Muscle layer of duodenum (tissue), 2 donors: Measurements from ENCODE around the gene PTPRE.

ENCODE experiments used
- H3K27ac ChIP-seq: one replicate; pipeline ENCODE4 v1.7.0; 2013; ENCODE audit warnings: mild to moderate bottlenecking, low read length
- H3K27me3 ChIP-seq: one replicate; pipeline ENCODE4 v1.7.0; 2013; ENCODE audit warnings: low read depth, mild to moderate bottlenecking, control low read depth, low read length
- H3K36me3 ChIP-seq, 2 donors: one replicate each; pipeline ENCODE4 v1.7.0; 2013; ENCODE audit warnings: low read length in 2 of 2, control low read depth in 1 of 2, mild to moderate bottlenecking in 1 of 2; ENCODE audit not compliant: insufficient read depth in 2 of 2, control insufficient read depth in 1 of 2
- H3K4me1 ChIP-seq, 2 donors: one replicate each; pipeline ENCODE4 v1.7.0; 2013; ENCODE audit warnings: low read length in 2 of 2, mild to moderate bottlenecking in 2 of 2, control low read depth in 1 of 2, moderate library complexity in 1 of 2; ENCODE audit not compliant: insufficient read depth in 2 of 2, control insufficient read depth in 1 of 2
- H3K4me3 ChIP-seq, 2 donors: one replicate each; pipeline ENCODE4 v1.7.0; 2013; ENCODE audit warnings: low read length in 2 of 2, low read depth in 1 of 2, mild to moderate bottlenecking in 1 of 2
- H3K9me3 ChIP-seq, 2 donors: one replicate each; pipeline ENCODE4 v1.7.0; 2013; ENCODE audit warnings: low read length in 2 of 2, control low read depth in 1 of 2, mild to moderate bottlenecking in 1 of 2; ENCODE audit not compliant: control insufficient read depth in 1 of 2
- donor health status: healthy.

PTPRE gene

GRCh38 chr10:127921075-127921752, 14.3 kb downstream of the PTPRE start:
- H3K4me3 ChIP-seq: no peak overlapping the region
- no peaks in the 10 kb centered on the region for H3K36me3 ChIP-seq
- H3K27me3 ChIP-seq: no peaks in the 10 kb centered on the region
- peaks cover 6 to 14% of the 10 kb centered on the region in 2 donors for H3K4me1 ChIP-seq
- H3K27ac ChIP-seq: no peak overlapping the region
- H3K9me3 ChIP-seq: no peaks in the 10 kb centered on the region

GRCh38 chr10:127921753-127922145, 14.8 kb downstream of the PTPRE start:
- Histone ChIP-seq H3K27ac (no peak overlapping the region), H3K36me3 (no peaks in the 10 kb centered on the region), H3K27me3 (no peaks in the 10 kb centered on the region), H3K9me3 (no peaks in the 10 kb centered on the region), H3K4me1 (peaks cover 6 to 14% of the 10 kb centered on the region in 2 donors), H3K4me3 (no peak overlapping the region)

- Histone ChIP-seq H3K36me3 (no peaks in the 10 kb centered on the region), H3K4me3 (no peak overlapping the region), H3K27me3 (no peaks in the 10 kb centered on the region), H3K27ac (peak overlapping the region; percentile 55), H3K4me1 (peaks cover 6 to 14% of the 10 kb centered on the region in 2 donors), H3K9me3 (no peaks in the 10 kb centered on the region)
Observed at GRCh38 chr10:127922206-127922605, 15.3 kb downstream of the PTPRE start.

GRCh38 chr10:127922675-127923366, 15.9 kb downstream of the PTPRE start:
- no peak overlapping the region for H3K4me3 ChIP-seq
- H3K4me1 ChIP-seq: peaks cover 6 to 14% of the 10 kb centered on the region in 2 donors
- peak overlapping the region; percentile 55 for H3K27ac ChIP-seq
- no peaks in the 10 kb centered on the region for H3K36me3 ChIP-seq
- no peaks in the 10 kb centered on the region for H3K9me3 ChIP-seq
- H3K27me3 ChIP-seq: no peaks in the 10 kb centered on the region

- peaks cover 6 to 18% of the 10 kb centered on the region in 2 donors for H3K4me1 ChIP-seq
- H3K27me3 ChIP-seq: no peaks in the 10 kb centered on the region
- no peak overlapping the region for H3K4me3 ChIP-seq
- no peaks in the 10 kb centered on the region for H3K9me3 ChIP-seq
- H3K36me3 ChIP-seq: no peaks in the 10 kb centered on the region
- H3K27ac ChIP-seq: no peak overlapping the region
Observed at GRCh38 chr10:127923646-127924045, 16.7 kb downstream of the PTPRE start.

- no peak overlapping the region for H3K27ac ChIP-seq
- peaks cover 0 to 10% of the 10 kb centered on the region in 2 donors for H3K4me1 ChIP-seq
- no peaks in the 10 kb centered on the region for H3K36me3 ChIP-seq
- no peak overlapping the region for H3K4me3 ChIP-seq
- no peaks in the 10 kb centered on the region for H3K9me3 ChIP-seq
- H3K27me3 ChIP-seq: no peaks in the 10 kb centered on the region
Observed at GRCh38 chr10:127925471-127926207, 18.7 kb downstream of the PTPRE start.

GRCh38 chr10:127926455-127926854, 19.6 kb downstream of the PTPRE start:
- no peaks in the 10 kb centered on the region for H3K27me3 ChIP-seq
- H3K4me1 ChIP-seq: peaks cover 0 to 4% of the 10 kb centered on the region in 2 donors
- no peaks in the 10 kb centered on the region for H3K36me3 ChIP-seq
- no peak overlapping the region for H3K27ac ChIP-seq
- no peak overlapping the region for H3K4me3 ChIP-seq
- H3K9me3 ChIP-seq: no peaks in the 10 kb centered on the region

- H3K36me3 ChIP-seq: no peaks in the 10 kb centered on the region
- H3K27me3 ChIP-seq: no peaks in the 10 kb centered on the region
- no peak overlapping the region for H3K4me3 ChIP-seq
- peaks cover 0 to 4% of the 10 kb centered on the region in 2 donors for H3K4me1 ChIP-seq
- peaks cover 0 to 8% of the 10 kb centered on the region in 2 donors for H3K9me3 ChIP-seq
- no peak overlapping the region for H3K27ac ChIP-seq
Observed at GRCh38 chr10:127928021-127928806, 21.3 kb downstream of the PTPRE start.

- Histone ChIP-seq H3K9me3 (peaks cover 0 to 8% of the 10 kb centered on the region in 2 donors), H3K4me3 (no peak overlapping the region), H3K27me3 (no peaks in the 10 kb centered on the region), H3K4me1 (peaks cover 0 to 4% of the 10 kb centered on the region in 2 donors), H3K27ac (no peak overlapping the region), H3K36me3 (no peaks in the 10 kb centered on the region)
Observed at GRCh38 chr10:127932521-127933270, 25.8 kb downstream of the PTPRE start.

- H3K27me3 ChIP-seq: no peaks in the 10 kb centered on the region
- H3K27ac ChIP-seq: no peak overlapping the region
- peaks cover 0 to 8% of the 10 kb centered on the region in 2 donors for H3K9me3 ChIP-seq
- H3K4me1 ChIP-seq: peaks cover 0 to 2% of the 10 kb centered on the region in 2 donors
- H3K36me3 ChIP-seq: no peaks in the 10 kb centered on the region
- H3K4me3 ChIP-seq: no peak overlapping the region
Observed at GRCh38 chr10:127933271-127933670, 26.4 kb downstream of the PTPRE start.
